Mesendoderm (in vitro differentiated cells): ENCODE measurements around the gene STX8.

Experiments used
- DNase-seq: peaks from one replicate; pipeline ENCODE4 v3.0.0; 2013
- H2AK5ac ChIP-seq: 2 replicates; pipeline ENCODE4 v1.6.1; 2013; ENCODE audit warnings: low read length, inconsistent platforms
- H2BK120ac ChIP-seq: 2 replicates; pipeline ENCODE4 v1.6.1; 2013; ENCODE audit warnings: low read depth, mild to moderate bottlenecking, low read length, moderate library complexity, mixed read lengths
- H2BK15ac ChIP-seq: replicated peaks from 2 replicates; pipeline ENCODE4 v1.6.1; 2013; ENCODE audit warnings: low read depth, mild to moderate bottlenecking, moderate library complexity
- H2BK5ac ChIP-seq: 2 replicates; pipeline ENCODE4 v1.6.1; 2013; ENCODE audit warnings: low read length, inconsistent platforms
- H3K18ac ChIP-seq: 2 replicates; pipeline ENCODE4 v1.6.1; 2013; ENCODE audit warnings: mild to moderate bottlenecking, low read length, mixed read lengths
- H3K23ac ChIP-seq: one replicate; pipeline ENCODE4 v1.6.1; 2013; ENCODE audit warnings: low read length
- H3K27ac ChIP-seq: 2 replicates; pipeline ENCODE4 v1.5.1; 2013; ENCODE audit warnings: low read depth, mild to moderate bottlenecking, inconsistent platforms, low read length, moderate library complexity
- H3K27me3 ChIP-seq: 2 replicates; pipeline ENCODE4 v1.6.1; 2013; ENCODE audit warnings: low read length, control low read depth, mild to moderate bottlenecking, inconsistent platforms; ENCODE audit not compliant: insufficient read depth, poor library complexity
- H3K36me3 ChIP-seq: 2 replicates; pipeline ENCODE4 v1.6.1; 2013; ENCODE audit warnings: low read length, inconsistent platforms; ENCODE audit not compliant: control insufficient read depth, insufficient read depth
- H3K4ac ChIP-seq: one replicate; pipeline ENCODE4 v1.6.1; 2013; ENCODE audit warnings: low read depth, mild to moderate bottlenecking, low read length, moderate library complexity
- H3K4me1 ChIP-seq: 2 replicates; pipeline ENCODE4 v1.6.1; 2013; ENCODE audit warnings: low read depth, low read length, inconsistent platforms; ENCODE audit not compliant: control insufficient read depth
- H3K4me2 ChIP-seq: 2 replicates; pipeline ENCODE4 v1.6.1; 2013; ENCODE audit warnings: low read length
- H3K4me3 ChIP-seq: 2 replicates; pipeline ENCODE4 v1.5.1; 2013; ENCODE audit warnings: mild to moderate bottlenecking, low read length
- H3K56ac ChIP-seq: one replicate; pipeline ENCODE4 v1.6.1; 2013; ENCODE audit warnings: low read length
- H3K79me1 ChIP-seq: 2 replicates; pipeline ENCODE4 v1.6.1; 2013; ENCODE audit warnings: low read length, inconsistent platforms
- H3K79me2 ChIP-seq: 2 replicates; pipeline ENCODE4 v1.6.1; 2013; ENCODE audit warnings: mild to moderate bottlenecking, low read length; ENCODE audit not compliant: control insufficient read depth, insufficient read depth
- H3K9ac ChIP-seq: 2 replicates; pipeline ENCODE4 v1.6.1; 2013; ENCODE audit warnings: low read length, inconsistent platforms
- H4K5ac ChIP-seq: one replicate; pipeline ENCODE4 v1.6.1; 2013; ENCODE audit warnings: low read length
- H4K8ac ChIP-seq: one replicate; pipeline ENCODE4 v1.6.1; 2013; ENCODE audit warnings: low read depth, mild to moderate bottlenecking, control low read depth, low read length, moderate library complexity
- WGBS: extraction: QIAGEN DNeasy Blood & Tissue Kit; methylation state at CpG from one replicate; pipeline ENCODE4 v1.1.7; 2013; ENCODE audit warnings: low lambda C conversion rate, missing lambda C conversion rate; ENCODE audit not compliant: insufficient coverage; ENCODE audit errors: extremely low coverage; 5-methylcytosine and 5-hydroxymethylcytosine counted together

Gene STX8

DNA sequence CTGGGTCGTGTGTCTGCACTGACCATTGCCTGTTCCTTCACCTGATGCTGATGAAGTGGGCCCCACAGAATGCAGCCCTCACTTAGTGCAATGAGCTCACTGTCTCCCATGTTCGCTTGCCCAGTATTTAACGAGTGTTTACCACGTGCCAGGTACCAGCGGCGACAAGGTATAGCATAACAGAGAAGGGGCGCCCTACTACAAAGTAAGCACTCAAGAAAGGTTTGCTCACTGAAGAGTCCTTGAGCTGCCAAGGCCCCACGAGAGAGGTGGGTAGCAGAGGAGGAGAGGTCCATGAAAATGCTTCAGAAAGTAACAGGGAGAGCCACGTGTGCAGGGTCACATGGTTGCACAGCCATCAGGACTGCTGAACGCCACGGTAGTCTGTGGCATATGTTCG, 324.3 kb downstream of the STX8 start:
- no CpG with 5 or more reads among the region's 12 CpGs for WGBS
- H3K27ac ChIP-seq, result no peak overlapping the region
- DNase-seq, result no peak

DNA sequence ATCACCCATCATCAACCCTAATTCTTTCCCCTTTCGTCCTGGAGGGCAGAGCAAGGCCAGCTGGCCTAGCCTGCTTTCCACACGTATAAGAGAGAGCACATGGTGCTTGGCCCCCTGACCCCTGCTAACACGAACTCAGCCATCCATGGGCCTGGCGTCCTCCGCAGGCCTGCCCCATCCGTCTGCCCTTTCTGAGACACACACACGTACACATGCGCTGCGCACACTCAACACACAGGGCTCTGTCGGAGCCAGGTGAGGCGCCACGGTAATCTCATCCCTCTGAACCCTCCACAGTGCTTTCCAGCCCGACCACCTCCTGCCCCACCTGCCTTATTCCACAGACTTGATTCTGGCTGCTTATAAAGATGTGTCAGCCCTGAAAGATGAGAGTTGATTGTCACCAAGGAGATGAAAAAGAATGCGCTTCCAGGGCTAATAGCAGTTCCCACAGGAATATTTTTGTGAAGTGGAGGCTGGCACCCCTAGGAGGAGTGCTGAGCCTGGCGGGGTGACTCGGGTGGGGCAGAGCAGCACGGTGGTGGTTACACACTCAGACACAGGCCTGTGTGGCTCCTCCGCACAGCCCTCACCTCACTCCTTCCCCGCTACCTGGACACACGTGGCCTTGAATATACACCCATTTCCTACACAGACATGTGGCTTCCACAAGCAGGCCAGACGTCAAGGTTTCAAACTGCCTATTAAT, 326.2 kb downstream of the STX8 start:
- no peak overlapping the region for H3K27ac ChIP-seq
- no peak for DNase-seq
- no peak overlapping the region for H4K8ac ChIP-seq
- H3K4me3 ChIP-seq, result no peak overlapping the region
- H3K4ac ChIP-seq, result no peak overlapping the region
- no peaks in the 10 kb centered on the region for H3K79me1 ChIP-seq
- H2BK15ac ChIP-seq, result no peak overlapping the region
- H3K27me3 ChIP-seq, result no peaks in the 10 kb centered on the region
- H3K9ac ChIP-seq, result no peak overlapping the region
- H3K36me3 ChIP-seq, result no peaks in the 10 kb centered on the region
- no peak overlapping the region for H3K4me2 ChIP-seq
- no CpG with 5 or more reads among the region's 21 CpGs for WGBS
- peak overlapping the region; percentile 89 for H3K23ac ChIP-seq
- no peak overlapping the region for H3K56ac ChIP-seq
- H2BK120ac ChIP-seq, result no peak overlapping the region
- H3K18ac ChIP-seq, result no peak overlapping the region
- H2BK5ac ChIP-seq, result no peak overlapping the region
- no peaks in the 10 kb centered on the region for H3K4me1 ChIP-seq
- no peak overlapping the region for H2AK5ac ChIP-seq
- no peak overlapping the region for H4K5ac ChIP-seq
- H3K79me2 ChIP-seq, result no peaks in the 10 kb centered on the region

More for the DNA sequence above, 324.3 kb downstream of the STX8 start:
- Histone ChIP-seq H2BK5ac (no peak overlapping the region), H2AK5ac (no peak overlapping the region), H3K4me3 (no peak overlapping the region), H2BK15ac (no peak overlapping the region), H3K79me1 (no peaks in the 10 kb centered on the region), H3K9ac (no peak overlapping the region), H3K4me1 (no peaks in the 10 kb centered on the region), H3K36me3 (no peaks in the 10 kb centered on the region), H3K27me3 (no peaks in the 10 kb centered on the region), H3K4me2 (no peak overlapping the region), H4K5ac (no peak overlapping the region), H3K18ac (no peak overlapping the region), H3K4ac (no peak overlapping the region), H3K79me2 (no peaks in the 10 kb centered on the region), H4K8ac (no peak overlapping the region), H3K23ac (no peak overlapping the region), H3K56ac (no peak overlapping the region), H2BK120ac (no peak overlapping the region)

DNA sequence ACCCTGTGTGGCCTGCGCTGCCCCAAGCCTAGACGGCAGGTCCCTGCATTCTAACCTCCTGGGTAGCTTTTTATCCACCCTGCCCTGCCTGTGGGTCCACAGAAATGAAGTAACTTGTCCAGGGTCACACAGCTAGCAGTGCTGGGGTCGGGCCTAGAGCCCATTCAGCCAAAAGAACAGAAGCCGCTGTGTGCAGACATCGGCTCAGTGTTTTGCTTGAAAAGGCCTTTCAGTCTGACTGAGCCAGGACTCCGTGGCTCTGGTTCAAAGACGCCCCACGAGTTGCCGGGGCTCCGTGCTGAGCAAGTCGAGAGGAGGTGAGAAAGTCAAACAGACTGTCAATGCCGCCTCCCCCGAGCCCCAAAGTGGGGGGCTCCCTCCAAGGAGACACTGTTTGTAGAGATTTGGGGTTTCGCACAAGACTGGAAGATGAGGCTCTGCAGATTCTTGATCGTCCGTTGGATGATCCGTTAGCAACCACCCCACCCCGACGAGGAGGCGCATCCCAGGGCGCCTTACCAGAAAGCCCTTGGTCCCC, 328.1 kb downstream of the STX8 start:
- H3K27ac ChIP-seq, result no peak overlapping the region
- H3K4ac ChIP-seq, result no peak overlapping the region
- H3K27me3 ChIP-seq, result no peaks in the 10 kb centered on the region
- H3K79me1 ChIP-seq, result no peaks in the 10 kb centered on the region
- DNase-seq, result no peak
- H3K4me1 ChIP-seq, result no peaks in the 10 kb centered on the region
- no peak overlapping the region for H2BK5ac ChIP-seq
- no peak overlapping the region for H3K18ac ChIP-seq
- H4K8ac ChIP-seq, result no peak overlapping the region
- H2AK5ac ChIP-seq, result no peak overlapping the region
- H3K56ac ChIP-seq, result no peak overlapping the region
- H2BK15ac ChIP-seq, result no peak overlapping the region
- H2BK120ac ChIP-seq, result no peak overlapping the region
- no peak overlapping the region for H3K23ac ChIP-seq
- no peak overlapping the region for H4K5ac ChIP-seq
- H3K79me2 ChIP-seq, result no peaks in the 10 kb centered on the region
- H3K4me2 ChIP-seq, result no peak overlapping the region
- no peaks in the 10 kb centered on the region for H3K36me3 ChIP-seq
- no CpG with 5 or more reads among the region's 21 CpGs for WGBS
- no peak overlapping the region for H3K9ac ChIP-seq
- H3K4me3 ChIP-seq, result no peak overlapping the region

DNA sequence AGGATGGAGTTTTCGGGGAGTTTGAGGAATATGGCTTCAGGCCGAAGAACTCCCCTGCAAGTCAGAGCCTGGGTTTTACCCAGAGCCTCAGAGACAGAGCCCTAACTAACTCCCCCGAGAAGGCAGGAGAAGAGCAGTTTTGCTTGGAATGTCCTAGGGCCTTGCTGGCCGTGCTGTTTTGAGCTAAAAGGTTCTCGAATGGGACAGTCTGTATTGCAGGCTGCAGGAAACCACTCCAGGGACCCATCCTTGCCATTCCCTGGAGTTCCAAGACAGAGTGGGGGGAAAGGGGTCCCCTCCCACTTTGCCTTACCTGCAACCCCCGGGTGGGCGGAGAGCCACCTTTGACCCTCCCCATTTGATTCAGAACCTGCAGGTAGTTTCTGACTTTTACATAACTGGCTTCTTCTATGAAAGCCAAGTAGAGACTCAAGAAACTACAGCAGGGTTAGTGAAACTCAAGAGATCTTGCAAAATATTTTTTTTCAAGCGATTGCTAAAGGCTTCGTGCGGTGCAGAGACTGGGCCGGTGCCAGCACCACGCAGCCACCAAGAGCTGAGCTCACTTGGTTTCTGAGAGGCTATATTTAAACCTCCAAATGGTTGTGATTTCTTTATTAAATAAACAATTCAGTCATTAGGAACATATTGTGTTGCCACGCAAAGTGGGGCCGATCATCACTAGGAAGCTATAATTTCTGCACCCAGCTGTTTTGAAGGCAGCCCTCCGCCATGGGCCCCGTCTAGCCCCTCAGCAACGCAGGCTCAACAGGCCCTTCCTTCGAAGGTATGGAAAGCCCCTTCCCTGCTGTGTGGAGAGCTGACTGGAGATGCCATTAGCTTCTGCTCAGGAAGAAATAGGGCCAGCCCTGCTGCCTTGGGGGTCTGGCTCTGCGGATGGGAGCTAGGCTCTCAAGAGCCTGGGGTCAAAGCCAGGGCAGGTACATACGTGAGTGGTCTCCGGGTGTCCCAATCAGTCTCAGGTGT, 331.3 kb downstream of the STX8 start:
- H3K9ac ChIP-seq, result no peak overlapping the region
- no peak overlapping the region for H3K4ac ChIP-seq
- no peak overlapping the region for H2AK5ac ChIP-seq
- H3K27ac ChIP-seq, result no peak overlapping the region
- no peaks in the 10 kb centered on the region for H3K79me2 ChIP-seq
- no peak overlapping the region for H3K4me2 ChIP-seq
- H4K5ac ChIP-seq, result no peak overlapping the region
- H3K4me1 ChIP-seq, result peaks cover 5% of the 10 kb centered on the region
- H3K4me3 ChIP-seq, result no peak overlapping the region
- no peak overlapping the region for H3K56ac ChIP-seq
- no peak overlapping the region for H3K18ac ChIP-seq
- no peak overlapping the region for H3K23ac ChIP-seq
- H2BK15ac ChIP-seq, result no peak overlapping the region
- no peaks in the 10 kb centered on the region for H3K79me1 ChIP-seq
- no CpG with 5 or more reads among the region's 21 CpGs for WGBS
- no peak overlapping the region for H4K8ac ChIP-seq
- DNase-seq, result no peak
- H2BK120ac ChIP-seq, result no peak overlapping the region
- no peak overlapping the region for H2BK5ac ChIP-seq
- no peaks in the 10 kb centered on the region for H3K36me3 ChIP-seq
- H3K27me3 ChIP-seq, result no peaks in the 10 kb centered on the region

DNA sequence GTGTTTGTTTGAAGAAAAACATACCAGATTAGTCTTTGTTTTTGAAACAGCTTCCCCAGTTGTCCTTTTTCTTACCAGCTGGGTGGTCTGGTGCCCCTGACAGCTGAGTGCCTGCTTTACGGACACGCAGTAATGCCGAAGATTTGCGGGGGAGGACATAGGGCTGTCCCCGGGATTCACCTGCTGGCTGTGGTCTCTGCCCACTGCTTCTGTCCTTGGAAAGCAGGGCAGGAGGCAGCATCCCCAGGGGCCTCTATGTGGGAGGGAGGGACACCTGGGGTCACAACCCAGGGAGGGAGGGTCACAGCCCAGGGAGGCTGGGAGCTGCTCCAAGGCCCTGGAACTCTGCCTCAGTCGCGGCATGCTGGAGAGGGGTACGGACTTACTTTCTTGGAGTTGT, 332.6 kb downstream of the STX8 start:
- no peaks in the 10 kb centered on the region for H3K79me1 ChIP-seq
- no peak overlapping the region for H3K9ac ChIP-seq
- H2BK15ac ChIP-seq, result no peak overlapping the region
- no peak overlapping the region for H3K4me2 ChIP-seq
- no peak for DNase-seq
- H4K8ac ChIP-seq, result no peak overlapping the region
- no peak overlapping the region for H3K18ac ChIP-seq
- H2BK120ac ChIP-seq, result no peak overlapping the region
- H3K79me2 ChIP-seq, result no peaks in the 10 kb centered on the region
- no peak overlapping the region for H3K27ac ChIP-seq
- no CpG with 5 or more reads among the region's 8 CpGs for WGBS
- no peak overlapping the region for H4K5ac ChIP-seq
- no peaks in the 10 kb centered on the region for H3K27me3 ChIP-seq
- H3K4me1 ChIP-seq, result peaks cover 6% of the 10 kb centered on the region
- H2AK5ac ChIP-seq, result no peak overlapping the region
- no peak overlapping the region for H2BK5ac ChIP-seq
- no peak overlapping the region for H3K4me3 ChIP-seq
- H3K4ac ChIP-seq, result no peak overlapping the region
- no peak overlapping the region for H3K56ac ChIP-seq
- no peak overlapping the region for H3K23ac ChIP-seq
- H3K36me3 ChIP-seq, result no peaks in the 10 kb centered on the region
